Measurements from ENCODE around the gene SLC39A7. TPM values are rescaled to one million over a fixed set of nuclear protein-coding genes. Genes with fewer than 3 reads are reported as not detected.

The SLC39A7 gene
- total and polyA plus RNA-seq, 2 of the 13 experiments (the other 11 are each of a cell fraction or from before 2014, with no cell fraction given), result 142 to 229 TPM

DNA sequence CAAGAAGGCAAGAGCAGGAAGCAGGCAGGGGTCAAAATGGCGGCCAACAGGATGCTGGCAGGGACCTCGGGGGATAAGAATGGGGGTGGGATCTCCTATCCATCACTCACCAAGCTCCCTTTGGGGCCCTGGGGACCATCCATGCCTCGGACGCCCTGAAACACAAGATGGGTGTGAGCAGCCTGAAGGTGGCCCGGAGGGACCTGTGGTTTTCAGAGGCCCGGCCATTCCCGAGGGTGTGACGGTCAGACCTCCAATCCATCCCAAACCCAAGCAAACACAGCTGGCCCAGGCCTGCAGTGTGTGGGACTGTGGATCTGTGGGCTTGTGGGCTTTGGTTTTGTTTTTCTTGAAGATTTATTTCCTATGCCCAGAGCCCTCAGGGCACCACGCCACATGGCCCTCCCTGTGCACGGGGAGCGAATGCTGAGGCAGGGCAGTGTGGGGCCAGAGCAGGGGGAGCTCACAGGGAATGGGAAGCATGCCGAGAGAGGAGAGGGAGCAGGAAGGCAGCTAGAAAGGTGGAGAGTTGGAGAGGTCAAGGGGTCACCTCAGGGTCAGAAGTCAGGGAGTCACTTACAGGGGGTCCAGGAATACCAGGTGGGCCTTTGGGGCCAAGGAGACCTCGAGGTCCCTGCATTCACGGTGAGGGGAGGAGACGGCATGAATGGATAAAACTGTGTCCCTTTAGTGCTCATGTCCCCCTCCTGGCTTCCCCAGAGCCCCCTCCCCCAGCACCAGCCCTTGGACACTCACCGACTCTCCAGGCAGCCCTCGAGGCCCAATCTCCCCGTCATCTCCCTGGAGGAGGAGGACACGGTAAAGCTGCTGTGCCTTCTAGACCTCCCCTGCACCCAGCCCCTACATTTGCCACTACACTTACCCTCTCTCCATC lies 22.9 kb upstream of the SLC39A7 start:
- BruUV-seq (replicated peaks), result no TSS peak
- POLR2A ChIA-PET, result no interaction called here
- FAIRE-seq, result no peak

GRCh38 chr6:33178755-33179475 lies 21.8 kb upstream of the SLC39A7 start:
- DNase-seq (ENCODE audit: low spot score) (no peak), FAIRE-seq (no peak), ATAC-seq (no peak)
- TF ChIP-seq POLR2AphosphoS5 (IDR thresholded peaks at IDR 0.05; ENCODE audit: low read depth, low read length) (no peak), EZH2 (conservative IDR thresholded peaks at IDR 0.05; ENCODE audit: low read depth, low read length) (no peak), ZNF747 (CRISPR knock-in tag; IDR thresholded peaks at IDR 0.05; ENCODE audit: borderline replicate concordance) (no peak), NFIC (IDR thresholded peaks at IDR 0.05; ENCODE audit: low read length) (no peak), FOSL2 (CRISPR knock-in tag; IDR thresholded peaks at IDR 0.05) (no peak)
- TF ChIP-seq, protein P1, sequence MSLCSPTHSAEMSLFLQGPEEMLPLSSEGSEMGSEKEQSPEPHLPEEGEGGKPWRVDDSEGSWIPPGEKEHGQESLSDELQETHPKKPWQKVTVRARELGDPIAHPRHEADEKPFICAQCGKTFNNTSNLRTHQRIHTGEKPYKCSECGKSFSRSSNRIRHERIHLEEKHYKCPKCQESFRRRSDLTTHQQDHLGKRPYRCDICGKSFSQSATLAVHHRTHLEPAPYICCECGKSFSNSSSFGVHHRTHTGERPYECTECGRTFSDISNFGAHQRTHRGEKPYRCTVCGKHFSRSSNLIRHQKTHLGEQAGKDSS (CRISPR knock-in tag; IDR thresholded peaks at IDR 0.05; ENCODE audit: borderline replicate concordance, low read depth), result no peak
- Histone ChIP-seq H3K9ac (ENCODE audit: insufficient read depth, low read depth, low read length) (no peak overlapping the region), H3K4me1 (ENCODE audit: insufficient read depth, low read length) (peaks cover 9% of the 10 kb centered on the region), H3K27me3 (ENCODE audit: control insufficient read depth in 1 of 2, insufficient read depth in 2 of 2, low read length in 2 of 2) (peaks cover 4 to 55% of the 10 kb centered on the region in 2 experiments; a peak in 4 of 5 replicates), H3K36me3 (replicated peaks in 1 of 2; ENCODE audit: control insufficient read depth in 1 of 2, insufficient read depth in 2 of 2, low read length in 2 of 2) (no peaks in the 10 kb centered on the region), H3K4me3 (replicated peaks in 1 of 3; ENCODE audit: insufficient read depth in 1 of 3, low read depth in 2 of 3, low read length in 3 of 3) (no peak overlapping the region), H3K9me3 (ENCODE audit: low read length) (peaks cover 15% of the 10 kb centered on the region; the same call in 1 of the 2 replicates), H3K27ac (ENCODE audit: extremely low read length, insufficient read depth, low read length) (no peak overlapping the region), H4K20me1 (ENCODE audit: insufficient read depth, low read length) (no peaks in the 10 kb centered on the region), H3K79me2 (ENCODE audit: insufficient read depth, low read length) (no peaks in the 10 kb centered on the region), H3K4me2 (ENCODE audit: low read depth, low read length) (no peak overlapping the region), H2AFZ (ENCODE audit: low read length) (no peak overlapping the region)
- BruUV-seq (replicated peaks), result no TSS peak
- in situ Hi-C loops (cut with HindIII; ENCODE audit: extremely low pct_ligation_motif_present, low pct_unique_long_range_greater_than_20kb), result no loop called here
- WGBS (ENCODE audit: low lambda C conversion rate), result 20% methylated on average over 10 of the region's 10 CpGs
- ChIA-PET CTCF (ENCODE audit: low intra/inter-chr PET ratio, low total read pairs) (no interaction called here), POLR2A (no interaction called here)
- intact Hi-C loops (cut with micrococcal nuclease; ENCODE audit: unreplicated experiment), result no loop called here

More for the DNA sequence above, 22.9 kb upstream of the SLC39A7 start:
- in situ Hi-C loops (cut with HindIII; ENCODE audit: extremely low pct_ligation_motif_present, low pct_unique_long_range_greater_than_20kb) (no loop called here), intact Hi-C loops (cut with micrococcal nuclease; ENCODE audit: unreplicated experiment) (no loop called here)
- no peaks in the 10 kb centered on the region for H4K20me1 ChIP-seq (ENCODE audit: insufficient read depth, low read length)
- no peak overlapping the region for H3K9ac ChIP-seq (ENCODE audit: insufficient read depth, low read depth, low read length)
- no peak for DNase-seq (ENCODE audit: low spot score)
- no peaks in the 10 kb centered on the region for H3K79me2 ChIP-seq (ENCODE audit: insufficient read depth, low read length)
- peaks cover 4% of the 10 kb centered on the region; the same call in 1 of the 2 replicates for H3K9me3 ChIP-seq (ENCODE audit: low read length)
- no peak for TF ChIP-seq ZC3H13 (CRISPR knock-in tag; IDR thresholded peaks at IDR 0.05)
- TF ChIP-seq NFATC3 (CRISPR knock-in tag; IDR thresholded peaks at IDR 0.05), result no peak
- no peak for TF ChIP-seq HOXA5 (CRISPR knock-in tag; IDR thresholded peaks at IDR 0.05)
- no peak for TF ChIP-seq THYN1 (CRISPR knock-in tag; IDR thresholded peaks at IDR 0.05; ENCODE audit: borderline replicate concordance, low read depth)
- TF ChIP-seq ZNF629 (CRISPR knock-in tag; conservative IDR thresholded peaks at IDR 0.05), result no peak
- no peak for TF ChIP-seq ZMYM4 (CRISPR knock-in tag; IDR thresholded peaks at IDR 0.05)
- peaks cover 6 to 63% of the 10 kb centered on the region in 2 experiments; a peak in 4 of 5 replicates for H3K27me3 ChIP-seq (ENCODE audit: control insufficient read depth in 1 of 2, insufficient read depth in 2 of 2, low read length in 2 of 2)
- no peak overlapping the region for H3K27ac ChIP-seq (ENCODE audit: extremely low read length, insufficient read depth, low read length)
- no peaks in the 10 kb centered on the region for H3K36me3 ChIP-seq (replicated peaks in 1 of 2; ENCODE audit: control insufficient read depth in 1 of 2, insufficient read depth in 2 of 2, low read length in 2 of 2)
- no peak overlapping the region for H2AFZ ChIP-seq (ENCODE audit: low read length)
- H3K4me1 ChIP-seq (ENCODE audit: insufficient read depth, low read length), result peaks cover 14% of the 10 kb centered on the region
- WGBS (ENCODE audit: low lambda C conversion rate), result 47% methylated on average over 17 of the region's 19 CpGs
- CTCF ChIA-PET (ENCODE audit: low intra/inter-chr PET ratio, low total read pairs), result no interaction called here
- no peak overlapping the region for H3K4me3 ChIP-seq (replicated peaks in 1 of 3; ENCODE audit: insufficient read depth in 1 of 3, low read depth in 2 of 3, low read length in 3 of 3)
- no peak overlapping the region for H3K4me2 ChIP-seq (ENCODE audit: low read depth, low read length)
- ATAC-seq, result no peak
